GM18519 (cell line): ENCODE data around the gene BMP10.
A peak's percentile ranks its signal among the peaks of the same experiment; 100 is the strongest.

Experiments used
- ATAC-seq: cut with Tn5 transposase; IDR thresholded peaks from one replicate; pipeline ENCODE4 v1.9.1; 2021; ENCODE audit warnings: mild to moderate bottlenecking, moderate library complexity; ENCODE audit not compliant: unreplicated experiment, low FRiP score

The BMP10 gene

GRCh38 chr2:68871159-68871764 is at the start of gene BMP10:
BMP10 (minus strand) TSS chr2:68871397; CDS start chr2:68871358, 39 bp downstream.
- ATAC-seq: no peak

GRCh38 chr2:68920481-68921170 is 49.4 kb upstream of the BMP10 start:
- ATAC-seq: no peak

- ATAC-seq: no peak
Measured at GRCh38 chr2:68918497-68918896, 47.3 kb upstream of the BMP10 start.

GRCh38 chr2:68917034-68917718 is 46.0 kb upstream of the BMP10 start:
- no peak for ATAC-seq

GRCh38 chr2:68916226-68916625 is 45.0 kb upstream of the BMP10 start:
- no peak for ATAC-seq

- ATAC-seq: no peak
Measured at GRCh38 chr2:68915393-68915792, 44.2 kb upstream of the BMP10 start.

- no peak for ATAC-seq
Measured at GRCh38 chr2:68913359-68913758, 42.2 kb upstream of the BMP10 start.

GRCh38 chr2:68912732-68913131 is 41.5 kb upstream of the BMP10 start:
- ATAC-seq: no peak

GRCh38 chr2:68912111-68912510 is 40.9 kb upstream of the BMP10 start:
- no peak for ATAC-seq

- ATAC-seq: no peak
Measured at GRCh38 chr2:68911709-68912108, 40.5 kb upstream of the BMP10 start.

GRCh38 chr2:68911246-68911645 is 40.0 kb upstream of the BMP10 start:
- ATAC-seq: no peak

- ATAC-seq: no peak
Measured at GRCh38 chr2:68909793-68910674, 38.8 kb upstream of the BMP10 start.

- ATAC-seq: peak; percentile 94
Measured at GRCh38 chr2:68908392-68908970, 37.3 kb upstream of the BMP10 start.

GRCh38 chr2:68907920-68908253 is 36.7 kb upstream of the BMP10 start:
- peak; percentile 3 for ATAC-seq

GRCh38 chr2:68907232-68907919 is 36.2 kb upstream of the BMP10 start:
- no peak for ATAC-seq

GRCh38 chr2:68906716-68907115 is 35.5 kb upstream of the BMP10 start:
- no peak for ATAC-seq

GRCh38 chr2:68905116-68905515 is 33.9 kb upstream of the BMP10 start:
- ATAC-seq: no peak

- ATAC-seq: no peak
Measured at GRCh38 chr2:68901561-68901960, 30.4 kb upstream of the BMP10 start.

- no peak for ATAC-seq
Measured at GRCh38 chr2:68901199-68901514, 30.0 kb upstream of the BMP10 start.

GRCh38 chr2:68900496-68901198 is 29.4 kb upstream of the BMP10 start:
- no peak for ATAC-seq
